Aorta (tissue), 5 donors: ENCODE data around the gene CYP2J2. TPM values are rescaled to one million over a fixed set of nuclear protein-coding genes. Genes with fewer than 3 reads are reported as not detected.
"Not testable (repeated sequence)": the region's sequence is repeated elsewhere in the genome, so short reads cannot be mapped to it uniquely, and the experiment has no call there.

Experiments used
- ATAC-seq: fragments of 200-7000 bp; cut with Tn5 transposase; one replicate; pipeline ENCODE4 v1.9.1; 2022; ENCODE audit warnings: moderate library complexity; ENCODE audit not compliant: low FRiP score
- DNase-seq, 2 donors: peaks; one replicate each; pipeline ENCODE4 v3.0.0-alpha.2; 2020
- H3K27ac ChIP-seq, 2 donors: one replicate each; pipeline ENCODE4 v1.5.1; 2013; ENCODE audit warnings: low read length in 2 of 2, mild to moderate bottlenecking in 2 of 2, moderate library complexity in 2 of 2, control low read depth in 1 of 2, inconsistent platforms in 1 of 2, low read depth in 1 of 2
- H3K27me3 ChIP-seq, 2 donors: one replicate each; pipeline ENCODE4 v1.6.1; 2013; ENCODE audit warnings: control low read depth in 1 of 2, low read length in 1 of 2, mild to moderate bottlenecking in 1 of 2, moderate library complexity in 1 of 2; ENCODE audit not compliant: insufficient read depth in 2 of 2, control insufficient read depth in 1 of 2
- H3K36me3 ChIP-seq, 2 donors: one replicate each; pipeline ENCODE4 v1.6.1; 2013; ENCODE audit warnings: control low read depth in 1 of 2, low read length in 1 of 2, mild to moderate bottlenecking in 1 of 2; ENCODE audit not compliant: insufficient read depth in 2 of 2, control insufficient read depth in 1 of 2
- H3K4me1 ChIP-seq, 2 donors: one replicate each; pipeline ENCODE4 v1.6.1; 2013; ENCODE audit warnings: low read length in 2 of 2, control low read depth in 1 of 2, mild to moderate bottlenecking in 1 of 2, moderate library complexity in 1 of 2; ENCODE audit not compliant: insufficient read depth in 2 of 2, control insufficient read depth in 1 of 2
- H3K4me3 ChIP-seq, 2 donors: one replicate each; pipeline ENCODE4 v1.5.1; 2013; ENCODE audit warnings: low read length in 2 of 2, control low read depth in 1 of 2, mild to moderate bottlenecking in 1 of 2
- H3K9me3 ChIP-seq: one replicate; pipeline ENCODE4 v1.6.1; 2013; ENCODE audit warnings: mild to moderate bottlenecking, low read length; ENCODE audit not compliant: control insufficient read depth
- WGBS, 2 donors: extraction: QIAGEN DNeasy Blood & Tissue Kit; methylation state at CpG; one replicate each; pipeline ENCODE4 v1.1.7; 2013; 5-methylcytosine and 5-hydroxymethylcytosine counted together
- intact Hi-C, 2 donors: fragments of 100-400 bp; cut with DNase I; formaldehyde crosslinking; loops; one replicate each; pipeline versions ENCODE4 v1.14.2 to v1.15.0; 2022
- polyA plus RNA-seq, 2 donors: library from polyadenylated mRNA; stranded (reverse); fragments of 200-250 nt; gene quantifications; one replicate each; pipeline ENCODE4 v1.2.3, GENCODE V29; 2013
- total RNA-seq, 2 donors: library from RNA; stranded (reverse); fragmentation: NEBNext Ultra II Directional; extraction: Animal tissue kit (Norgen Biotek cat#: 25700); gene quantifications; one replicate each; pipeline ENCODE4 v1.2.1, GENCODE V29; 2021
- donor health status: healthy with polysubstance abuse.
- donor health status: Bipolar disorder and iron deficiency.
- donor health status: DM: no; HTN: no; CAD: no.
- donor health status: DM: no; HTN: no; CAD: no.
- donor health status: DM: yes; HTN: yes; CAD: no.

CYP2J2 gene
- total and polyA plus RNA-seq, 4 donors = 0.16 to 1.5 (median 0.38) TPM

GRCh38 chr1:59866462-59866861, 60.1 kb downstream of the CYP2J2 start:
- intact Hi-C loops = no loop called here
- no peak for DNase-seq
- Histone ChIP-seq H3K4me3 (no peak overlapping the region), H3K27me3 (no peaks in the 10 kb centered on the region), H3K27ac (no peak overlapping the region), H3K4me1 (no peaks in the 10 kb centered on the region), H3K9me3 (no peaks in the 10 kb centered on the region), H3K36me3 (no peaks in the 10 kb centered on the region)
- no peak for ATAC-seq
- WGBS, 2 donors = 92 to 93% methylated on average over 2 of the region's 2 CpGs

DNA sequence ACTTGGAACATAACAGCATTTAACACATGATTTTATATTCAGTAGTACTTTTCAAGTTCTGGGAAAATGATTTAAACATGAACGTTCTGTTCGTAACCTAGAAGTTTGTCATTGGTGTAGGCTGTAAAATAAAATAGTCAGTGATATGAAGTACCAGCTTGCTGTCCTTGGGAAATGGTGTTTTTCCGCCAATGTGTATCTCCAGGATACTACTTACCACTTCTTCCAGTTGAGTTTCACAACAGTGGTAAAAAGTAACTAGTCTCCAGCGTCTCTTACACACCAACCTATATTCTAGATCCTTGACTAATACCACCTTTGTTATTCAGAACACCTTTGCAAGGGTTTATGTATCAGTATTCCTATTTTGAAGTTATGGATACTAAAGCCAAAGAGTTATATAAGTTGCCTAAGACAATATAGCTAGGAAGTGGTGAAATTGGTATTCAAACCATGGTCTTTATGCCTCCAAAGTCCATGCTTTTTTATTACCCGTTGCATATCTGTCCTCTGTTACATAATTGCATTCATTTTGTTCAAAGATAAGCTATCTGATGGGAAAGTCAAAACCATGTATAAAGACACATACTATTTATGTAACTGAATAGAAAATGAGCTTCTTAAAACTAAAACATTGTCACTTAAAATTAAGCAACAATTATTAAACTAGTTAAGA, 68.8 kb downstream of the CYP2J2 start:
- H3K27ac ChIP-seq = no peak overlapping the region
- no peak overlapping the region for H3K4me3 ChIP-seq
- ATAC-seq (no peak), DNase-seq (no peak)
- no peaks in the 10 kb centered on the region for H3K27me3 ChIP-seq
- H3K9me3 ChIP-seq = no peaks in the 10 kb centered on the region
- WGBS, 2 donors = 84 to 85% methylated on average over 5 of the region's 5 CpGs
- H3K36me3 ChIP-seq = no peaks in the 10 kb centered on the region
- intact Hi-C loops = no loop called here
- no peaks in the 10 kb centered on the region for H3K4me1 ChIP-seq

- ATAC-seq (no peak), DNase-seq (no peak)
- H3K36me3 ChIP-seq = no peaks in the 10 kb centered on the region
- no peaks in the 10 kb centered on the region for H3K9me3 ChIP-seq
- no peak overlapping the region for H3K27ac ChIP-seq
- WGBS, 2 donors = 64 to 82% methylated on average over 4 of the region's 4 CpGs
- intact Hi-C loops = no loop called here
- H3K4me1 ChIP-seq = no peaks in the 10 kb centered on the region
- H3K27me3 ChIP-seq = no peaks in the 10 kb centered on the region
- H3K4me3 ChIP-seq = no peak overlapping the region
Measured at GRCh38 chr1:59856725-59857338, 69.7 kb downstream of the CYP2J2 start.

DNA sequence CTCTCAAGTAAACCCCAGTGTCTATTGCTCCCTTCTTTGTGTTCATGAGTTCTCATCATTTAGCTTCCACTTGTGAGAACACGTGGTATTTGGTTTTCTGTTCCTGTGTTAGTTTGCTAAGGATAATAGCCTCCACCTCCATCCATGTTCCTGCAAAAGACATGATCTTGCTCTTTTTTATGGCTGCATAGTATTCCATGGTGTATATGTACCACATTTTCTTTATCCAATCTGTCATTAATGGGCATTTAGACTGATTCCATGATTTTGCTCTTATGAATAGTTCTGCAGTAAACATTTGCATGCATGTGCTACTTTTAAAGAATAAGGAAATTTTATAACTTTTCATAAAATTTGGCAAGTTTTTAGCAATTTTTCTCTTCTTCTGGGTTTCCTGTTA, 71.3 kb downstream of the CYP2J2 start:
- H3K27me3 ChIP-seq, DNase-seq, H3K36me3 ChIP-seq, ATAC-seq, H3K9me3 ChIP-seq, H3K27ac ChIP-seq, H3K4me3 ChIP-seq, H3K4me1 ChIP-seq, intact Hi-C loops: not testable (repeated sequence)
- 96 to 97% methylated on average over 1 of the region's 1 CpG for WGBS, 2 donors

DNA sequence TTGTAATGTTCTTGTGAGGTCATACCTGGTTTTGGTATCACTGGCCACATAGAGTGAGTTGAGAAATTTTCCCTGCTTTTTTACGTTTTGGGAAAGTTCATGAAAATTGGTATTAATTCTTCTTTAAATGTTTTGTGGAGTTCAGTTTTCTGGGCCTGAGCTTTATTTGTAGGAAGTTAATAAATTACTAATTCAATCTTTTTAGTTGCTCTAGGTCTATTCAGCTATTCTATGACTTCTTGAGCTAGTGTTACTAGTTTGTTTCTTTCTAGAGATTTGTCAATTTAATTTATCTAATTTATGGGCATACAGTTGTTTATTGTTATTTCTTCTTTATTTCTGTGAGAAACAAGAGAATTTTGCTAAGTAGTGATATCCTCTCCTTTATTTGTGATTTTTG, 74.5 kb downstream of the CYP2J2 start:
- Histone ChIP-seq H3K27me3 (no peaks in the 10 kb centered on the region), H3K27ac (no peak overlapping the region), H3K36me3 (no peaks in the 10 kb centered on the region), H3K4me3 (no peak overlapping the region), H3K4me1 (no peaks in the 10 kb centered on the region), H3K9me3 (no peaks in the 10 kb centered on the region)
- intact Hi-C loops = no loop called here
- 87 to 89% methylated on average over 1 of the region's 1 CpG for WGBS, 2 donors
- ATAC-seq (no peak), DNase-seq (no peak)

DNA sequence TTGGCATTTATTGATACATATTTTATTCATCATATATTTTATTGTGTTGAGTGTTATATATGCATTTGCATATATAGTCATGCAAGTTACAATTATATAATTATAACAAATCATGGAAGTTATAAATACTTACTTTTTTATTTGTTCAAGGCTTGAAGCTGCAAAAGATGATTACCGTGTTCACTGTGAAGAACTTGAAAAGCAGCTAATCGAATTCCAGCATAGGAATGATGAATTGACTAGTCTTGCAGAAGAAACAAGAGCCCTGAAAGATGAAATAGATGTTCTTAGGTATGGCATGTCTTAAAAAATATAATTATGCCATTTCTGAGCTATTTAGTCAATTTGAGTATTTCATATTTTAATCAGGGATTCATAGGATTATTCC, 79.7 kb downstream of the CYP2J2 start:
- H3K36me3 ChIP-seq = no peaks in the 10 kb centered on the region
- 92 to 95% methylated on average over 2 of the region's 2 CpGs for WGBS, 2 donors
- no peak overlapping the region for H3K27ac ChIP-seq
- no peak overlapping the region for H3K4me3 ChIP-seq
- DNase-seq (no peak), ATAC-seq (no peak)
- H3K27me3 ChIP-seq = no peaks in the 10 kb centered on the region
- intact Hi-C loops = no loop called here
- no peaks in the 10 kb centered on the region for H3K9me3 ChIP-seq
- no peaks in the 10 kb centered on the region for H3K4me1 ChIP-seq

DNA sequence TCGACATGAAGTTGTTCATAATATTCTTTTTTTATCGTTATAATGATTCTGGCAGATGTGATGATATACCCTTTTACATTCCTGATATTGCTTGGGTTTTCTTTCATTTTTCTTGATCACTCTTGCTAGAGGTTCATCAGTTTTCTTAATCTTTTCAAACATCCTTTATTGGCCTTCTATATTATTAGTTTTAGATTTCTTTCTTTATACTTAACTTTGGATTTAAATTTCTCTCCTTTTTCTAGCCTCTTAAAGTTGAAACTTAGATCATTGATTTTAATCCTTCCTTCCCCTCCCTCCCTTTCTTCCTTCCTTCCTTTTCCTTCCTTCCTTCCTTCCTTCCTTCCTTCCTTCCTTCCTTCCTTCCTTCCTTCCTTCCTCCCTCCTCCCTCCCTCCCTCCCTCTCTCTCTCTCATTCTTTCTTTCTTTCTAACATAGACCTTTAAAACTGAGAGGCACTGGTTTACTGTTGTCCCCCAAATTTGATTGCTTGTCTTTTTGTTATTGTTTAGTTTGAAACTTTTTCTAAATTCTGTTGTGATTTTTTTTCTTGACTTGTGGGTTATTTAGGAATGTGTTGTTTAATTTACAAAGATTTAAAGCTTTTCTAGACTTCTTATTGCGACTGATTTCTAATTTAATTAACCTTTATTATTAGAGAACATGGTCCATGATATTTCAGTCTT, 80.2 kb downstream of the CYP2J2 start:
- Histone ChIP-seq H3K4me3 (no peak overlapping the region), H3K4me1 (no peaks in the 10 kb centered on the region), H3K9me3 (no peaks in the 10 kb centered on the region), H3K27ac (no peak overlapping the region), H3K36me3 (no peaks in the 10 kb centered on the region), H3K27me3 (no peaks in the 10 kb centered on the region)
- no peak for ATAC-seq
- DNase-seq = no peak
- 95 to 96% methylated on average over 3 of the region's 3 CpGs for WGBS, 2 donors
- intact Hi-C loops = no loop called here

GRCh38 chr1:59845091-59845490, 81.5 kb downstream of the CYP2J2 start:
- H3K27me3 ChIP-seq = no peaks in the 10 kb centered on the region
- H3K4me3 ChIP-seq = no peak overlapping the region
- intact Hi-C loops = no loop called here
- no peak for DNase-seq
- H3K36me3 ChIP-seq = no peaks in the 10 kb centered on the region
- no peak overlapping the region for H3K27ac ChIP-seq
- no peaks in the 10 kb centered on the region for H3K4me1 ChIP-seq
- H3K9me3 ChIP-seq = no peaks in the 10 kb centered on the region
- WGBS, 2 donors = 78 to 81% methylated on average over 2 of the region's 2 CpGs
- no peak for ATAC-seq
